NOMO-1 (cell line): ENCODE results near the gene PTPRO.

Experiments
- DNase-seq, 2 experiments: peaks; one replicate each; lab custom pipeline; 2025; ENCODE audit not compliant: unreplicated experiment in 2 of 2; lab: John Stamatoyannopoulos, UW

Gene PTPRO

DNA sequence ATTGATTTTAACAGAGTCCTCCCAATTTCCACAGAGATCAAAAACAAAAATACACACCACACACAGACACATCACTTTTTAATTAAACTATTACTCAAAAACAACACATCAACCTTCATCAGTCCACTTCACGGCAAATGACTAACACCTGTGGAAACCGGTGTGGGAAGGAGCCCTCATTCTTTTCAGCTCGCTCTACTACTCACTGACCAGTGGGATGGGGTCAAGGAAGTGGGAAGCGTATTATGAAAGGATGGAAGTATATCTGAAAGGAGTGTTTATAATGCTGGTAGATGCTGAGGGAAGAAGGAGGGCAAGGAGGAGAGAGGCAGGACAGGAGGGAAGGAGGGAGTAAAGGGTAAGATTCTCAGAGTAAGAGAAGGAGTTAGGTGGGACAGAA, 310.4 kb downstream of the PTPRO start:
- DNase-seq, result no peak

DNA sequence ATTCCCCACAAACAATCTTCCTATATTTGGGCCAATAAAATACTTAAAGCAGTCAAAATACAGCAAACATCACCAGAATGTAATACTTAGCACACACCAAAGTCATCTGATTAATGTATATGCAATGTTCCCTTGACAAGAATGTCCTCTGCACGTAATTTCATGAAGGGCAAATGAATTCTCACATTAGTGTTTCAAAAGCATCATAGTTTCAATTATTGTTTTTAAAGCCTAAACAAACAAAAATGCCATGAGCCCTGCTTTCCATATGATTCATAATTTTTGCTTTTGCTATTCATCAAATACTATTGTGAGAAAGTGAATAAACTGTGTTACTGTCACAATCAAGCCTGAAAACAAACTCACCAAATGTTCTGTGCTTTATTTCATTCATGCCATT, 310.9 kb downstream of the PTPRO start:
- DNase-seq, result no peak

DNA sequence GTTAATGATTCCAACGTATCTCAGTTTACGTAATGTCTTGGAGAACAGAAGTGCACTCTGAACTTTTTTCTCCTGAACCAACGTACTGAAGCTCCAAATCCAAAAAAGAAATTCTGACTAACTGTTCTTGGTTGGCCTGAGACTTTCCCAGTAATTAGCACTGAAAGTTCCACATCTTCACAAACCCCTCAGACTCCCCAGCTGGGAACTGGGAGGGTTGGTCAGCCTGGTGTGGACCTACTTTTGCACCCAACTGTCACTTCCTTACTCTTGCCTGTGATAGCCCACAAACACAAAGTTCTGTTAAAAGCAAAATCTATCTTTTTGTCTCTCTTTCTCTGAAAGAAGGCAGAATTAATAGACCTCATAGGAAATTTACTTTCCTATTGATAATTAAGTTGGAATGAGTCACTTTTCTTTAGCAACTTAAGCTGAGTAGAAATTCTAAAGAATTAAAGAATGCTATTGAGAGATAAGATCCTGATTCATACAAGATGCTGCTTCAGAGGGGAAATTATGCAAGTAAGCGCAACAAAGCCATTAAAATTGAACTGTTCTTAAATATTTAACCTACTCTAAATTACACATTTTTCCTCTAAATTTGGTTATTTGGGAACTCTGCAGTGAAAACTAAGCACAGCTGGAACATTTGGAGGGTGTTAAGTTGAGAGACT, 311.8 kb downstream of the PTPRO start:
- no peak for DNase-seq

- no peak for DNase-seq
Observed at GRCh38 chr12:15636060-15636890, 314.0 kb downstream of the PTPRO start.

GRCh38 chr12:15638231-15638630, 315.9 kb downstream of the PTPRO start:
- DNase-seq, result no peak

- DNase-seq, result no peak
Observed at GRCh38 chr12:15644700-15645099, 322.4 kb downstream of the PTPRO start.

- DNase-seq, result no peak
Observed at GRCh38 chr12:15646581-15646980, 324.3 kb downstream of the PTPRO start.
